ENCODE results near the gene GTPBP6.
"Not testable (repeated sequence)": the region's sequence is repeated elsewhere in the genome, so short reads cannot be mapped to it uniquely, and the experiment has no call there.

Gene GTPBP6

DNA sequence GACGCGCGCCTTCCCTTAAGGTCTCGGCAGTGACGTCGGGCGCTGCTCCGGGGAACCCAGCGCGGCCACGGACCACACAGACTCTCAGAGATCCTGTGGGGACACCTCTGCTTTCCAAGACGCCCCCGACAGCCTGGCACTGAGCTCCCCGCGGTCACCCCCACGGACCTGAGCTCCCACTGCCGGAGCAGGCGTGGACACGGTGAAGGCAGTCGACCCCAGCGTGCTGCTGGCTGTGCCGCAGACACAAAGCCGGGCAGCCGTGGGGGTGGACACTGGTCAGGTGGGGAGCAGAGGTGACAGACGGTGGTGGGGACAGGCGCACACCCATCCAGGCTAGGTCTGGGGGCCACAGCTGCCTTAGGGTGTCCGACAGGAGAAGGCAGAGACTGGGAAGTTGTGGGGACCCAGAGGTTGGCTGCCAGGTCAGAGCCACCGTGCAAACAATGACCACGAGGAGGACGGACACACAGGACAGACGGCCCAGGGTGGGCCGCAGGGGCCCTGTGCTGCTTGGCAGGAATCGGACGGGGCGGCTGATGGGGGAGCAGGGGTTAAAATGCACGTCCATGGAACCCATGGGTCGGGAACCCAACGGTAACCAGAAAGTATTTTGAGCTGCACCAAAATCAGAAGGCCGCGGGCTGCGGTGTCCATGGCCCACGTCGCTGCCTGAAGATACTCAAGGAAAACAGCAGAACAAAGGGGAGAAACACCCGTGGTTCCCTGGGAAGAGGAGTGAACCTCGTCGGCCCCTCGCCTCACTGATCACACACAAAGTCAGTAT lies 16.6 kb upstream of the GTPBP6 start:
- no peak for DNase-seq

DNA sequence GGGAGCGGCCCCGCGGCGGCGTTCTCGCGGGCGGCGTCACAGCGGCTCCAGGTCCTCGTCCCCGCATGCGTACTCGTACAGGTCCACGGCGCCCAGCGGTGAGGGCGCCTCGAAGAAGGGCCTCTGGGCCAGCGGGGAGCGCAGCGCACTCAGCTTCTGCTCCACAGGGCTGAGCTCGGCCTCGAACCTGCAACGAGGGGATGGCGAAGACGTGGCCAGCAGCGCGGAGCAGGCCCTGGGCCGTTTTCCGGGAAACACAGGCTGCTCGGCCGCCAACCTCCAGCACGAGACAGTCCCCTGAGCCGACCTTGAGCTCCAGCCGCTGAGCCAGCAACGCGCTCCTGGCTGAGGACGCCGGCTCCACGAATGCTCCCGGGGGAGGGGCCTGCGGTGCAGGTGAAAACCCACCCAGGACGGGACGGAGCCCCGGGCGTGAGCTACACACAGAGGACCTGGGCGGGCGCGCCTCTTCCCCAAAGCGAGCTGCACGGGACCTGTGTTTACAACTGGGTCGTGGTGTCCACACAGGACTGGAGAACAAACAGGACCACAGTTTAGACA lies 15.8 kb upstream of the GTPBP6 start:
- DNase-seq, result no peak

DNA sequence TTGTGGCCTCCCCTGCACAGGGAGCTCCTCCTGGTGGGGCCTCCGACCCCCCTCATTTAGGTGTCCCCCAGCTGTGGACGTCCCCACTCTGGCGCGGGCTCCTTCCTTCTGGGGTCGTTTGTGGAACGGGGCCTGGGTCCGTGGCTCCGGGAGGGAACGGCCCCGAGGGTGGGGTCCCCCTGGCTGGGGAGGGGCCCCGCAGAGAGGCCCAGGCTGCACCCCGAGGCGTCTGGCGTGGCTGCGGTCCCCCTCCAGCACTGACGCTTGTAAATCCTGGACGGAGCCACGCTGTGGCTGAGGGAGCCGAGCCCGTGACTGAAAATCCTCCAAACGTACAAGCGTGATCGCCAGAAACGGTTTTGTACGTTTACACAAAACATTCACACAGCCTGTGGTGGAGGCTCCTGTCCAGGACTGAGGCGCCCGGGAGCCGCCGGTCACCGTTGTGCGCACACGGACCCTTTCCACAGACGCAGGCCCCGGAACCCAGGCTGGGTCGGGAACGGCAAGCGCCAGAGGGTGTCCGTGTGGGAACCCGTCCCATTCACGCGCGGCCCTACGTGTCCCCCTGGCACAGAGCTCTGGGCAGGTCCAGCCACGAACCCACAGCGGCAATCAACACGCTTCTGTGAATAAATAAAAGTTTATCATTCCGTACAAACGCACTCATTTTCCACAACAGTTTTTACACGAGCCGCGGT lies 15.2 kb upstream of the GTPBP6 start:
- DNase-seq, result no peak

DNA sequence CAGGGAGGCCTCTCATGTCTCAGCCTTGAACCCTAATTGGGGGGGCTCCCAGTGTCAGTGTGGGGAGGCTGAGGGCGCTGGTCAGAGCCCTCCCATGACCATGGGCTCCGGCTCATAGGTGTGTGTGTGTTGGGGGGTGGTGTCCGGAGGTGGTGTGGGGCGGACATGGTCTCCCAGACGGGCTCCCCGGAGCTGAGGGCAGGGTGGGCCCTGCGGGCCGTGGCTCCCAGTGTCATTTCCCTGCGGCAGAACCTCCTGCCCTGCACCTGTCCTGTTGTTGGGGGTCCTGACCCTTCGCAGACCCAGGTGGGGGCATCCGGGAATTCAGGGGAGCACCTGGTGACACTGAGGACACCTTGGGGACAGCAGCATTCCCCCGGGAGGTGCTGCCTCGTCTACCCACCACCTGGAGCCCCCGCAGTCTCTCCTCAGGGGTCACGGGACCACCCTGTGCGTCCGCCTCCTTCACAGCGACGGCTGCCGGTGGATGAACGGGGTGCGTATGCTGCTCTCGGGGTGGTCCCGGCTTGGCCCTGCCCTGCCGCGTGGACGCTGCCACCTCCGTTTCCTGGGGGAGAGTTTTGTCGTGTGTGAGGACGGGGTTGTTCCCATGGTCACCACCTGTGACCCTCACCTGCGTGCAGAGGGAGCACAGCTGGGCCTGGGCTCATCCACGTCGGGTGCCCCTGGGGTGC lies 14.5 kb upstream of the GTPBP6 start:
- DNase-seq, result no peak

GRCh38 chrX:332496-332860 lies 13.9 kb upstream of the GTPBP6 start:
- no peak for DNase-seq

DNA sequence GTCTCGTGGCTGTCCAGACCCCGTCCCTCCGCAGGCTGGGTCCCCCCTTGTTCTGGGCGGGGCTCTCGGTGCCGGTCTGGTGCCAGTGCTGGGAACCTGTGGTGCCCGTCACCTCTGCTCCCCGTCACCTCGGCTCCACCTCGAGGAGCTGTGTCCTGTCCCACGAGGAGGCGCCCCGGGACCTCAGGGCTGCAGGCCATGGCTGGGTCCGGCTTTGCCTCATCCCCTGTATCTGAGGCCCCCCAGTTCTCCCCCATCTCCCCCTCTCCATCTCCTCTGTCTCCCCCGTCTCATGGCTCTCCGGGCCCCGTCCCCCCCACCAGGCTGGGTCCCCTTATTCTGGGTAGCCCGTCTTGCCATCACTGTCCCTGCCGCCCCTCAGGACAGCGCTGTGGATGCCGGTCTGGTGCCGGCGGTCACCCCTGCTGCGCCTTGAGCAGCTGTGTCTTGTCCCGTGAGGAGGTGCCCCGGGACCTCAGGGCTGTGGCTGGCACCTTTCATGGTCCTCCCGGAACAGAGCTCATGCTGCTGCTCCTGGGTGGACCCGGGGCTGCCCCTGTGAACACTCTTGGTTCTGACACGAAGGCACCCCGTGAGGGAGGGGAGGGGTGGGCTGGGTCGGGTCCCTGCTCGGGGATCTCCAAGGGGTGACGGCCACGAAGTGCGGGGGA lies 13.4 kb upstream of the GTPBP6 start:
- no peak for DNase-seq

- DNase-seq, result no peak
Observed at GRCh38 chrX:331151-331824, 12.7 kb upstream of the GTPBP6 start.

DNA sequence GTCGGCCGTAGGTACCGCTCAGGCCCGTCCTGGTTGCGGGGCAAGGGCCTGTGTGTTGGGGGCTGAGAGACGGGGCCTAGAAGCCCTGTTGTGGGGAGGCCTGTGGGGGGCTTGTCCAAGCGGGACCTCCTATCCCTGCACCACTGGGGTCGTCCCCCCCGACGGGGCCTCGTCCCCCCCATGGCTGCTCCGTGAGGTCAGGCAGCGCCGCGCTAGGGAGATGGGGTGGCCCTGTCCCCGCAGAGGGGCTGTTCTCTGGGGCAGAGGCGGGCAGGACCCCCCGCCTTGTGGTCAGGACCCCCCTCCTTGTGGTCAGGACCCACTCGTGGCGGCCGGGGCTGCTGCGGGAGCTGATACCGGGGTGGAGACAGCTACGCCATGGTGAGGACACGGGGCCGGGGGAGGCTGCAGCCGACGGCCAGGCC lies 12.1 kb upstream of the GTPBP6 start:
- no peak for DNase-seq

DNA sequence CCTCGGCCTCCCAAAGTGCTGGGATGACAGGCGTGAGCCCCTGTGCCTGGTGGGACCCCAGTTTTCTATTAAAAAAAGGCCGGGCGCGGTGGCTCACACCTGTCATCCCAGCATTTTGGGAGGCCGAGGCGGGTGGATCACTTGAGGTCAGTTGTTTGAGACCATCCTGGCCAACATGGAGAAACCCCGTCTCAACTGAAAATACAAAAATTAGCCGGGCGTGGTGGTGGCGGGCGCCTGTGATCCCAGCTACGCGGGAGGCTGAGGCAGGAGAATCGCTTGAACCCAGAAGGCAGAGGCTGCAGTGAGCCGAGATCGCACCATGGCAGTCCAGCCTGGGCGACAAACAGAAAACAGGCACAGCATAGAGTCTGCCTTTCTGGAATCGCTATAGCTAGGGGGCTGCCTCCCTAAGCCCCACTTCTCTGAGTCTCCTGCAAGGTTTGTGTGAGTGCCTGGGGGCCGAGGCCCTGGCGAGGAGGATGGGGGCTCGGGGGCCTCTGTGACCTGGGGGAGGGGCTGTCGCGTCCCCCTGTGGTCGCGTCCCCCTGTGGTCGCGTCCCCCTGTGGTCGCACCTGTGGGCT lies 11.6 kb upstream of the GTPBP6 start:
- not testable (repeated sequence) for DNase-seq

DNA sequence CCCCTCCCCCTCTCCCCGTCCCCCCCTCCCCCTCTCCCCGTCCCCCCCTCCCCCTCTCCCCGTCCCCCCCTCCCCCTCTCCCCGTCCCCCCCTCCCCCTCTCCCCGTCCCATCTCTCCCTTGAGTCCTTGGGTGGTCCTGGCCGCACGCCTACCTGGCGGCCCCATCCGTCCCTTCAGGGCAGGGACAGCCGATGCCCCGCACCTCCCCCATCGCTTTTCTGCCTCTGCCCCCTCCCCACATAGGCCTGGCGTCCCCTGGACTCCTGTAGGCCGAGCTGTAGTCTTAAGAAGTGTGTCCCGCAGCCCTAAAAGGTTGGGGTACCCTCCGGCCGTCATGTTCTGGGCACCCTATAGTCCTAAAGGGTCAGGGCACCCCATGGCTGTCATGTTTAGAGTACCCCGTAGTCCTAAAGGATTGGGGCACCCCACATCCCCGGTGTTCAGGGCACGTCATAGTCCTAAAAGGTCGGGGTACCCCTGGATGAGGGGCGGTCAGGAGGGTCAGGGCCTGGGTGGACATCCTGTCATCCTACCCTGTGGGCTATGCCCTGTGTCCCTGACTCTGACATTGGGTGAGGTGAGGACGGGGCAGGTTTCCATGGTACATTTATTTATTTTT lies 10.8 kb upstream of the GTPBP6 start:
- no peak for DNase-seq

- no peak for DNase-seq
Observed at GRCh38 chrX:327660-328126, 9.1 kb upstream of the GTPBP6 start.

GRCh38 chrX:324664-325063 lies 6.1 kb upstream of the GTPBP6 start:
- DNase-seq, result not testable (repeated sequence)

DNA sequence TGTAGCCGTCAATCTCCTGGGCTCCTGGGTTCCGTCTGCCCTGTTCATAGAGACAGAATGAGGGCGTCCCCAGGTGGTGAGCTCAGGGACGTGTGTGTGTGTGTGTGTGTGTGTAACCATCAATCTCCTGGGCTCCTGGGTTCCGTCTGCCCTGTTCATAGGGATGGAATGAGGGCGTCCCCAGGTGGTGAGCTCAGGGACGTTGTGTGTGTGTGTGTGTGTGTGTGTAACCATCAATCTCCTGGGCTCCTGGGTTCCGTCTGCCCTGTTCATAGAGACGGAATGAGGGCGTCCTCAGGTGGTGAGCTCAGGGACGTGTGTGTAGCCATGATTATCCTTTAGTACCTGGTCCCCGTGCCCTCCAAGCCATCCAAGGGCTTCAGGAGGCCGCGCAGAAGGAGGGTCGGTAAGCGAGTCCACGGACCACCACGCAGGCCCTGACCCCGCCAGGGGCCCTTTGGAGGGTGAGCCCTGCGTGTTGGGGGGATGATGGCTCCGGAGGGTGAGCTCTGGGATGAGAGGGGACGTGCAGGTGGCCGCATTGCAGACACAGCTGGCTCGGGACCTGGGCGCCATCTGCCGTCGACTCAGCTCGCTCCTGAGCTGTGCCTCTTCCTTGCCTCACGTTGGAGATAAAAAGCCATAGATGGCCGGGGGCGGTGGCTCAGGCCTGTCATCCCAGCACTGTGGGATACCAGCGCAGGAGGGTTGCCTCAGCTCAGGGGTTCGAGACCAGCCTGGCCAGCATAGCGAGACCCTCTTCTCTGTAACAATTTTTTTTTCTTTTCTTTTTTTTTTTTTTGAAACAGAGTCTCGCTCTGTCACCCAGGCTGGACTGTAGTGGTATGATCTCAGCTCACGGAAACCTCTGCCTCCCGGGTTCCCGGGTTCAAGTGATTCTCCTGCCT lies 5.4 kb upstream of the GTPBP6 start:
- DNase-seq, result peak; percentile 33

GRCh38 chrX:320126-320783 lies 1.7 kb upstream of the GTPBP6 start:
- DNase-seq, result no peak

GRCh38 chrX:319579-320125 lies 1.1 kb upstream of the GTPBP6 start:
- DNase-seq, result no peak

- DNase-seq, result peak; percentile 95
Observed at GRCh38 chrX:318068-318738, 393 bp downstream of the GTPBP6 start.

DNA sequence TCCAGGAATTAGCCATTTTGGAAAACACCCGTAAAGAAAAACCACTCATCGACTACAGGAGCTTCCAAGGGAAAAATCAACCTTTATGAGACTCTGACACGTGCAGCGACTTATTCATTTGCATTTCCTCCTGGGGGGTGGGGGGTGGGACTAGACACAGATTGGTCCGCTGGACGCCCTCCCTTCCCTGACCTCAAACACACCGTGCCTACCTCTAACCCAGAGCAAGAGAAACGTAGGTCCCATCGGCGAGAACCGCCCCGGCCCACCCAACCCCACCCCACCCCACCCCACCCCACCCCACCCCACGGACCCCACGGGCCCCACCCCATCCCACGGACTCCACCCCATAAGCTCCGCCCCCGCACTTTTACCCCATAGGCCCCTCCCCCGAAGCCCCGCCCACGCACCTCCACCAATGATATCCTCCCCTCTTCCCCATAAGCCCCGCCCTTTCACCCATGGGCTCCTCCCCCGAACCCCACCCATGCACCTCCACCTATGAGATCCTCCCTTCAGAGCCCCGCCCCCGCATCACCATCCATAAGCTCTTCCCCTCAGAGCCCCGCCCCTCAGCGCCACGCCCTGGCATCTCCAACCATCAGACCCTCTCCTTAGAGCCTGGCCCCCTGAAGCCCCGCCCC lies 1.1 kb downstream of the GTPBP6 start:
- DNase-seq, result no peak

Measured in activated effector memory CD4-positive, alpha-beta T cell treated with Interleukin-2 at 50 U/mL for 16 hours (primary cell).